ENCODE measurements around the gene RALGPS1.

The RALGPS1 gene

GRCh38 chr9:127262602-127263001 lies 348.0 kb downstream of the RALGPS1 start:
- no peak for TF ChIP-seq CTCF (IDR thresholded peaks at IDR 0.05; ENCODE audit: borderline replicate concordance, insufficient read depth, low read depth, low read length)
- no peak overlapping the region for H3K4me3 ChIP-seq (ENCODE audit: low read depth, low read length)

DNA sequence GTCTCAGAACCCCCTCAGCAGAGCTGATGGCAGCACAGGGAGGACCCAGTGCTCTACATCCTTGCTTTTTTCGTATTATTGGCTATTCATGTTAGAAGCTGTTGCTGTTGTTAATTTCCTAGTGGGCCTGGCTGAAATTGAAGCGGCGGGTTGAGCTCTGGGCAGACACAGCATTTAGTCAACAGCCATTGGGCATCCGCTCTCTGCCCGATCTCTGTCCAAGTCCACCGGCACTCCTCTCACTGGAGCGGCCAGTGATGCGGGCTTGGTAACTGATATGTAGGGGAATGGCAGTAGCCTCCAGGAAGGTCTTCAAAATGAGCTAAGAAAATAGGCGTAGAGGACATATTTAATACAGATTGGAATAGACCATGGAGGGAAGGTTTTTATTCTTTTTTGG lies 348.7 kb downstream of the RALGPS1 start:
- TF ChIP-seq CTCF (IDR thresholded peaks at IDR 0.05; ENCODE audit: borderline replicate concordance, insufficient read depth, low read depth, low read length): no peak
- H3K4me3 ChIP-seq (ENCODE audit: low read depth, low read length): no peak overlapping the region

DNA sequence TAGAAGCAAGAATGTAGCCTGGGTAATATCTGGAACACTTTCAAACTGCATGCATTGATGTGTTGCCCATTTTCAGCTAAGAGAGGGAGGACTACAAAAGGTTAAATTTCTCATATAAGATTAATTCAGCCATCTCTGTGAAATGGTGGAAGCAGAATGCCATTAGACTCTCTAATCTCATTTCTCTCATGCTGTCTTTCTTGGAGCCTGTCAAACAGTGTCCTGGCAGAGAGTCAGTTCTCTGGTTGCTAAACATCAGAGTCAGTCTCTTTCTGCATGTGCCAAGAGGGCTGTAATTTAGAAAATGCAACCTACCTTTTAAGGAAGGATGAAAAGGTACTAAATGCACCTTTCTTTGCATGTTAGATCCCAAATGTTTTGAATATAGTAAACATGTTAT lies 349.1 kb downstream of the RALGPS1 start:
- TF ChIP-seq CTCF (IDR thresholded peaks at IDR 0.05; ENCODE audit: borderline replicate concordance, insufficient read depth, low read depth, low read length): no peak
- no peak overlapping the region for H3K4me3 ChIP-seq (ENCODE audit: low read depth, low read length)

- no peak within 1 kb of the TSS for H3K4me3 ChIP-seq (ENCODE audit: low read depth, low read length)
Observed at GRCh38 chr9:127264462-127265219, 350.1 kb downstream of the RALGPS1 start, which contains the start of gene GARNL3. TSS of gene GARNL3 (plus strand) at chr9:127264774. CDS start at chr9:127264878, 104 bp downstream.

GRCh38 chr9:127267793-127268525 lies 353.4 kb downstream of the RALGPS1 start:
- no peak overlapping the region for H3K4me3 ChIP-seq (ENCODE audit: low read depth, low read length)
- TF ChIP-seq CTCF (IDR thresholded peaks at IDR 0.05; ENCODE audit: borderline replicate concordance, insufficient read depth, low read depth, low read length): no peak

More at GRCh38 chr9:127264462-127265219, 350.1 kb downstream of the RALGPS1 start, which contains the start of gene GARNL3:
- TF ChIP-seq CTCF (IDR thresholded peaks at IDR 0.05; ENCODE audit: borderline replicate concordance, insufficient read depth, low read depth, low read length): no peak

DNA sequence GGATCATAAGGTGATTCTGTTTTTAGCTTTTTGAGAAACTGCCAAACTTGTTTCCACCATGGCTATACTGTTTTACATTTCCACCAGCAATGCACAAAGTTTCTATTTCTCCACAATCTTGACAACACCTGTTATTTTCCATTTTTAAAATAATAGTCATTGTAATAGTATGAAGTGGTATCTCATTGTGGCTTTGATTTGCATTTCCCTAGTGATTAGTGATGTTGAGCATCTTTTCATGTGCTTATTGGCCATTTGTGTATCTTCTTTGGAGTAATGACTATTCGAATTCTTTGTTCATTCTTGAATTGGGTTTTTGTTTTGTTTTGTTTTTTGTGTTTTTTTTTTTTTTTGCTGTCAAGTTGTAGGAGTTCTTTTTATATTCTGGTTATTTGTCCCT lies 354.9 kb downstream of the RALGPS1 start:
- no peak overlapping the region for H3K4me3 ChIP-seq (ENCODE audit: low read depth, low read length)
- no peak for TF ChIP-seq CTCF (IDR thresholded peaks at IDR 0.05; ENCODE audit: borderline replicate concordance, insufficient read depth, low read depth, low read length)

All from GM12875 (cell line).